GM12892 (cell line): ENCODE results near the gene BPIFB3.

ENCODE experiments used
- POLR2A ChIP-seq: IDR thresholded peaks from 2 replicates; pipeline ENCODE4 v1.6.1; 2011; ENCODE audit warnings: low read depth, low read length, control low read depth
- POLR2AphosphoS5 ChIP-seq: IDR thresholded peaks from 2 replicates; pipeline ENCODE4 v1.6.1; 2011; ENCODE audit warnings: low read depth, low read length, control low read depth
- TAF1 ChIP-seq: IDR thresholded peaks from 2 replicates; pipeline ENCODE4 v1.6.1; 2011; ENCODE audit warnings: low read depth, mild to moderate bottlenecking, control low read depth, low read length, borderline replicate concordance

GRCh38 chr20:33104336-33104735, 50.6 kb downstream of the BPIFB3 start:
- TF ChIP-seq POLR2A: no peak
- no peak for TF ChIP-seq POLR2AphosphoS5
- no peak for TF ChIP-seq TAF1
